ENCODE data around the gene XRCC2. TPM values are rescaled to one million over a fixed set of nuclear protein-coding genes. Genes with fewer than 3 reads are reported as not detected.
"Not testable (repeated sequence)": the region's sequence is repeated elsewhere in the genome, so short reads cannot be mapped to it uniquely, and the experiment has no call there.

Gene XRCC2
- total RNA-seq (under 1 TPM; 0.27 to 0.55 (median 0.34) TPM), polyA plus RNA-seq (1 to 10 TPM in 1 of 3 donors, under 1 TPM in 1, not detected in 1; 0.23 to 2.2 TPM)

DNA sequence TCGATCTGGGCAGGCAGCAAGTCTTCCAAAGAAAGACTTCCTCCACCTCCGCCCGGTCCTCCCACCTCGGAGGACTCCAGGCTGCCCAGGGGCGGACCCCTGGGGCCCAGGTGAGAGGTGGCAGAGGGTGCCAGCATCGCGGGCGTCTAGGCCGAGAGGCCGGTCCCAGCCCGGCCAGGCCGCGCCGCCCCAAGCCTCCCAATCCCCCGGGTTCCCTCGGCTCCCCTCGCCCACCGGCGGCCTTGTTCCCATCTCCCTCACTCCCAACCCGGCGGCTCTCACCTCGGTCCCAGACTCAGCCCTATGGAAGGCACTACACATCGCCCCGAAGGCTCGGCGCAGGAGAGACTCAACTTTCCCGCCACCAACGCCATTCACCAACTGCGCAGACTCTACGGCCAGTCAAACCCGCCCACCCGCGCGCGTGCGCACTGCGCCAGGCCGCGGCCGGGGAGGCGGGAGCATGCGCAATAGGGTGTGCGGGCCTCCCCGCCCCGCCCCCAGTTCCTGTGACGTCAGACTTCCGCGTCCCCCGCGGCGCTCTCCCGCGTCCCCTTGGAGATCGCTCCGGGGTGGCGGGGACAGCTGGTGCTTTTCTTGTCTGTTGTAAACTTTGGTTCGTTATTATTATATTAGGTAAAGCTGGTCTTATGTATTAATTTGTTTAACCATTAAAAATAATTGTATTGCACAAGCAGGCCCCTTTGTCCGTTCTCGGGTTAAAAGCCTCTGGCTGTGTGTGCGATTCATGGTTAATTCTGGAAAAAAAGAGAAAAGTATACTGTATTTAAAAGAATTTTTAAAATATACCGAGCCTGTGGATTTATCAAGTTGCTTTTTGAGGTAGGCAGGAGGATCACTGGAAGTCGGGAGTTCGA is at the start of gene XRCC2:
TSS of gene XRCC2 (minus strand) at position 383 of the 878 bp plus-strand sequence. CDS start at position 321, 62 bp downstream.
- no peaks in the 10 kb centered on the region for H3K36me3 ChIP-seq
- DNase-seq = peak; percentile 94
- H3K9me3 ChIP-seq = no peaks in the 10 kb centered on the region
- no peaks in the 10 kb centered on the region for H3K27me3 ChIP-seq
- peaks cover 0 to 12% (median 10%) of the 10 kb centered on the region in 4 donors for H3K4me1 ChIP-seq
- 2 to 3% methylated on average over 63 of the region's 63 CpGs for WGBS, 2 donors
- TF ChIP-seq EP300 (IDR thresholded peaks at IDR 0.05) (peak in 1 of 4 donors; percentile 33), POLR2AphosphoS5 (IDR thresholded peaks at IDR 0.05) (peak; percentile 82 to 94 (median 90)), POLR2A (IDR thresholded peaks at IDR 0.05) (peak; percentile 57 to 63)
- TF ChIP-seq, protein P1, sequence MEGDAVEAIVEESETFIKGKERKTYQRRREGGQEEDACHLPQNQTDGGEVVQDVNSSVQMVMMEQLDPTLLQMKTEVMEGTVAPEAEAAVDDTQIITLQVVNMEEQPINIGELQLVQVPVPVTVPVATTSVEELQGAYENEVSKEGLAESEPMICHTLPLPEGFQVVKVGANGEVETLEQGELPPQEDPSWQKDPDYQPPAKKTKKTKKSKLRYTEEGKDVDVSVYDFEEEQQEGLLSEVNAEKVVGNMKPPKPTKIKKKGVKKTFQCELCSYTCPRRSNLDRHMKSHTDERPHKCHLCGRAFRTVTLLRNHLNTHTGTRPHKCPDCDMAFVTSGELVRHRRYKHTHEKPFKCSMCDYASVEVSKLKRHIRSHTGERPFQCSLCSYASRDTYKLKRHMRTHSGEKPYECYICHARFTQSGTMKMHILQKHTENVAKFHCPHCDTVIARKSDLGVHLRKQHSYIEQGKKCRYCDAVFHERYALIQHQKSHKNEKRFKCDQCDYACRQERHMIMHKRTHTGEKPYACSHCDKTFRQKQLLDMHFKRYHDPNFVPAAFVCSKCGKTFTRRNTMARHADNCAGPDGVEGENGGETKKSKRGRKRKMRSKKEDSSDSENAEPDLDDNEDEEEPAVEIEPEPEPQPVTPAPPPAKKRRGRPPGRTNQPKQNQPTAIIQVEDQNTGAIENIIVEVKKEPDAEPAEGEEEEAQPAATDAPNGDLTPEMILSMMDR (IDR thresholded peaks at IDR 0.05) = no peak
- H3K27ac ChIP-seq = peak within 1 kb of the TSS; percentile 76 to 87 (median 82)
- peak within 1 kb of the TSS; percentile 47 to 79 (median 60) for H3K4me3 ChIP-seq
- intact Hi-C loops (cut with DNase I) = loop anchor here (1.0 to 10.0 kb wide), 3 partner anchors 81 to 361 kb away; partner anchors contain the start of gene ACTR3B

GRCh38 chr7:152723364-152723763 is 47.4 kb upstream of the XRCC2 start:
- no peaks in the 10 kb centered on the region for H3K9me3 ChIP-seq
- H3K4me3 ChIP-seq = no peak overlapping the region
- TF ChIP-seq POLR2AphosphoS5 (IDR thresholded peaks at IDR 0.05) (no peak), EP300 (IDR thresholded peaks at IDR 0.05) (no peak), POLR2A (IDR thresholded peaks at IDR 0.05) (no peak)
- TF ChIP-seq, protein P1 (IDR thresholded peaks at IDR 0.05) = no peak
- H3K36me3 ChIP-seq = no peaks in the 10 kb centered on the region
- H3K27ac ChIP-seq = no peak overlapping the region
- no peaks in the 10 kb centered on the region for H3K4me1 ChIP-seq
- H3K27me3 ChIP-seq = no peaks in the 10 kb centered on the region
- whole genome bisulfite sequencing, 2 donors = 75 to 87% methylated on average over 2 of the region's 2 CpGs
- no peak for DNase-seq
- intact Hi-C loops (cut with DNase I) = no loop called here

DNA sequence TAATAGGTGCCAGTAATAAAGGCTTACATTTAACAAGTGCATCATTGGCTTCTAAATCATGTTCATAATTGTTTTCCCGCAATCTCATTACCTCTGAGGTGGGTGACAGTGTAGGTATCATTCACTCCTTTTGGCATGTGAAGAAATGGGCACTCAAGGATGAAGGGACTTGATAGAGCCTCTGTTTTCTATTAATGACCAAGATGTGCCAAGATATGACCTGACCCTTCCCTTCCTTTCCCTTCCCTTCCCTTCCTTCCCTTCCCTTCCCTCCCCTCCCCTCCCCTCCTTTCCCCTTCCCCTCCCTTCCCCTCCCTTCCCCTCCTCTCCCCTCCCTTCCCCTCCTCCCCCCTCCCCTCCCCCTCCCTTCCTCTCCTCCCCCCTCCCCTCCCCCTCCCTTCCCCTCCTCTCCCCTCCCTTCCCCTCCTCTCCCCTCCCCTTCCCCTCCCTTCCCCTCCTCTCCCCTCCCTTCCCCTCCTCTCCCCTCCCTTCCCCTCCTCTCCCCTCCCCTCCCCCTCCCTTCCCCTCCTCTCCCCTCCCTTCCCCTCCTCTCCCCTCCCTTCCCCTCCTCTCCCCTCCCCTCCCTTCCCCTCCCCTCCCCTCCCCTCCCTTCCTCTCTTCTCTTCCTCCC is 36.6 kb upstream of the XRCC2 start:
- H3K9me3 ChIP-seq; H3K27me3 ChIP-seq; H3K4me1 ChIP-seq; H3K4me3 ChIP-seq; H3K27ac ChIP-seq; intact Hi-C loops (cut with DNase I); DNase-seq; H3K36me3 ChIP-seq: not testable (repeated sequence)
- 93 to 94% methylated on average over 1 of the region's 1 CpG for WGBS, 2 donors

DNA sequence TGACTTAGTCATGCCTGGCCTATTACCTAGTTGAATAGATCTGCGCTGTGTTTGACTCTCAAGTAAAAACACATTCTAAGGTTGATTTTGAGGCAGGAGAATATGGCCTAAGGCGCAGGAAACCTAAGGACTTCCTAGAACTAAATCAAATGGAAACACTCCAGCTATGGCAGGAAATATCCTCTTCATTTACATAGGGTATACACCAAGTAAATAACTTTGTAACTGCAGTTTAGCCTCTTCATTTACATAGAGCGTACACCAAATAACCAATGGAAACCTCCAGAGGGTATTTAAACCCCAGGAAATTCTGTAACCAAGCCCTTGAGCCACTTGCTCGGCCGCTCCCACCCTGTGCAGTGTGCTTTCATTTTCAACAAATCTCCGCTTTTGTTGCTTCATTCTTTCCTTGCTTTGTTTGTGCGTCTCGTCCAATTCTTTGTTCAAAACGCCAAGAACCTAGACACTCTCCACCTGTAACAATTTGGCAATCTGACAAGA is 35.6 kb upstream of the XRCC2 start:
- Histone ChIP-seq H3K36me3 (no peaks in the 10 kb centered on the region), H3K4me3 (no peak overlapping the region), H3K27ac (no peak overlapping the region), H3K9me3 (no peaks in the 10 kb centered on the region), H3K4me1 (no peaks in the 10 kb centered on the region), H3K27me3 (no peaks in the 10 kb centered on the region)
- TF ChIP-seq, protein P1 (IDR thresholded peaks at IDR 0.05) = no peak
- TF ChIP-seq POLR2AphosphoS5 (IDR thresholded peaks at IDR 0.05) (no peak), POLR2A (IDR thresholded peaks at IDR 0.05) (no peak), EP300 (IDR thresholded peaks at IDR 0.05) (no peak)
- WGBS, 2 donors = 79 to 84% methylated on average over 9 of the region's 9 CpGs
- DNase-seq = no peak
- intact Hi-C loops (cut with DNase I) = no loop called here

DNA sequence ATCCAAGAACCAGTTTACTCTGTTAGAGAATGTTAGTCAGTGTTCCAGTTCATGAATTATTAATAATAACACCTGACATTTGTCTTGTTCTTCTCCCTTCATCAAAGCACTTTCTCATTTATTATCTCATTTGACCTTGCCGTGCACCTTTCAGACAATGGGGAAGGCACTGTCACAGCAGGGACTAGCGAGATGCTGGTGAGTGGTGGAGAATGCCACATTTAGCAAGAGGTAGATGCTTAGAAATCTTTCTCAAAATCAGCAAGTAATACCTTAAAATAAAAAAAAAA is 34.2 kb upstream of the XRCC2 start:
- no peaks in the 10 kb centered on the region for H3K36me3 ChIP-seq
- WGBS, 2 donors = 53 to 71% methylated on average over 2 of the region's 2 CpGs
- H3K9me3 ChIP-seq = peaks cover 0 to under 1% (median 0%) of the 10 kb centered on the region in 4 donors
- no peak for DNase-seq
- H3K4me3 ChIP-seq = no peak overlapping the region
- no peaks in the 10 kb centered on the region for H3K27me3 ChIP-seq
- TF ChIP-seq POLR2A (IDR thresholded peaks at IDR 0.05) = no peak
- no peak for TF ChIP-seq EP300 (IDR thresholded peaks at IDR 0.05)
- TF ChIP-seq POLR2AphosphoS5 (IDR thresholded peaks at IDR 0.05) = no peak
- TF ChIP-seq, protein P1 (IDR thresholded peaks at IDR 0.05) = no peak
- intact Hi-C loops (cut with DNase I) = no loop called here
- no peak overlapping the region for H3K27ac ChIP-seq
- no peaks in the 10 kb centered on the region for H3K4me1 ChIP-seq

All from sigmoid colon (tissue), 7 donors.